Fibroblast of peridontal ligament (primary cell): ENCODE measurements around the gene ZNF346.
A peak's percentile ranks its signal among the peaks of the same experiment; 100 is the strongest.

Experiments used
- DNase-seq: peaks from one replicate; pipeline ENCODE4 v3.0.0-alpha.2; 2010; ENCODE audit errors: extremely low read depth

Gene ZNF346

DNA sequence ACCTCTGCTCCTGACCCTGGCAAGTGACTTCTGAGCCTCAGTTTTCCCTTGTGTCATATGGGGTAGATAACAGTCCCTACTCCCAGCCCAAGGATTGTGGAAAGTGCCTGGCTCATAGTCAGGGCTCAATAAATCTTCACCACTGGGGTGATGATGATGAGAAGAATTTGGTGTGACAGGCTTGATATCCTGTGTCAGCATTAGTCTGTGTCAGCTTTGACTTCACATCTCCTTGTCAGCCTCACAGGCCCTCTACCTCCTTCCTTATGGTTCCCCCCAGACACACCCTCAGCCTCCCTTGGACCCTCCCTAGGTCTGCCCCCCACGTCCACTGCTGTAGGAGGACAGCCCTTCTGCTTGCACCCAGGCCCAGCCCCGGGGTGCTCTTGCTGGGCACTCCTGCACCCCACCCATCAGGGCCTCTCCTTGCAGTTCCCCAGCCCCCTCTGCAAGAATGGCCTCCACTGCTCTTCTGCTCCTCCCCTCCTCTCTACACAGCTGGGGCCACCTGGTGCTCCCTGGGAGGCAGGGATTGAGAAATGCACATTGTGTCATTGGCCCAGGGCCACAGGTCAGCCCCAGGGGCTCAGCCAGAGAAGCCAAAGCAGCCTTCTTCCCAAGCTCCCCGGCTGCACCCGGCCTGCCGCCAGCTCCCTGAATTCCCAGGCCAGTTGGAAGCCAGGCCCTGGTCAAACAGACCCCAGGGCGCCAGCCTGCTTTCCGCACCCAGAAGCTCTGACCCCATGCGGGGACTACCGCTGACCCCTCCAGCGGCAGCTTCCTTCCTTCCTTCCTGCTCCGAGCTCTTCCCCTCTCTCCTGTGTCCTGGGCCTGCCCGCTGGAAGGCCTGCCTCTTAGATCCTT is 72.0 kb downstream of the ZNF346 start:
- DNase-seq, result peak; percentile 53

- no peak for DNase-seq
These were observed 72.7 kb downstream of the ZNF346 start for GRCh38 chr5:177095088-177095669.

GRCh38 chr5:177096162-177097015 is 73.9 kb downstream of the ZNF346 start:
- DNase-seq, result no peak

DNA sequence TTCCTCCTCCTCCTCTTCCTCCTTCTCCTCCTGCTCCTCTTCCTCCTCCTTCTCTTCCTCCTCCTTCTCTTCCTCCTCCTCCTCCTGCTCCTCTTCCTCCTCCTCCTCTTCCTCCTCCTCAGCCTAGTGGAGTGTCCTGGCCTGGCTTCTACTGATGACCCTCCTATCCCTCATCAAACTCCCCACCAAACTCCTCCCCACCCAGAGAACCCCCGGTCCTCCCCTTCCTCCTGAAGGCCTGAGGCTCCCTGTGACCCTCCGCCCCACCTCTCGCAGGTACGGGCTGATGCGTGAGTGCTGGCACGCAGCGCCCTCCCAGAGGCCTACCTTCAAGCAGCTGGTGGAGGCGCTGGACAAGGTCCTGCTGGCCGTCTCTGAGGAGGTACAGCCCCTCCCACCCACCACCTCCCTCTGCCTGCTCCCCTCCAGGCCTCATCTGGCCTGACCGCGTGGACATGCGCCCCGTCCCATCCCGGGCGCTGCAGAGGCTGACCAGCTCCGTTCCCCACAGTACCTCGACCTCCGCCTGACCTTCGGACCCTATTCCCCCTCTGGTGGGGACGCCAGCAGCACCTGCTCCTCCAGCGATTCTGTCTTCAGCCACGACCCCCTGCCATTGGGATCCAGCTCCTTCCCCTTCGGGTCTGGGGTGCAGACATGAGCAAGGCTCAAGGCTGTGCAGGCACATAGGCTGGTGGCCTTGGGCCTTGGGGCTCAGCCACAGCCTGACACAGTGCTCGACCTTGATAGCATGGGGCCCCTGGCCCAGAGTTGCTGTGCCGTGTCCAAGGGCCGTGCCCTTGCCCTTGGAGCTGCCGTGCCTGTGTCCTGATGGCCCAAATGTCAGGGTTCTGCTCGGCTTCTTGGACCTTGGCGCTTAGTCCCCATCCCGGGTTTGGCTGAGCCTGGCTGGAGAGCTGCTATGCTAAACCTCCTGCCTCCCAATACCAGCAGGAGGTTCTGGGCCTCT is 74.8 kb downstream of the ZNF346 start:
- no peak for DNase-seq

DNA sequence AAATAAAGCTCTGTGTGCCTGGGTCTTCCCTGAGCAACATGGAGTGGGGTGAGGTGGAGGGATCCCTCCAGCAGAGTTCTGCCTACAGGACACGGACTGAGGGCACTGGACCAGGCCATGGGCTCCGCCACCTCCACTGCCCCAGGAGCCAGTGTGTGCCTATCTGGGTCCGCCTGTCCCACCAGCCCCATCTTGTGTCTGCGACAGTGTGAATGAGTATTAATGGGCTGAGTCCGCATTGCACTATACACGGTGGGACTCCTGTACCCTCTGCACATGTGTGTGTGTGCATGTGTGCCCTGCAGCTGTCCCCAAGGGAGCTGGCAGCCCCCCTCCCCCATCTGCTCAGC is 75.6 kb downstream of the ZNF346 start:
- DNase-seq, result no peak

DNA sequence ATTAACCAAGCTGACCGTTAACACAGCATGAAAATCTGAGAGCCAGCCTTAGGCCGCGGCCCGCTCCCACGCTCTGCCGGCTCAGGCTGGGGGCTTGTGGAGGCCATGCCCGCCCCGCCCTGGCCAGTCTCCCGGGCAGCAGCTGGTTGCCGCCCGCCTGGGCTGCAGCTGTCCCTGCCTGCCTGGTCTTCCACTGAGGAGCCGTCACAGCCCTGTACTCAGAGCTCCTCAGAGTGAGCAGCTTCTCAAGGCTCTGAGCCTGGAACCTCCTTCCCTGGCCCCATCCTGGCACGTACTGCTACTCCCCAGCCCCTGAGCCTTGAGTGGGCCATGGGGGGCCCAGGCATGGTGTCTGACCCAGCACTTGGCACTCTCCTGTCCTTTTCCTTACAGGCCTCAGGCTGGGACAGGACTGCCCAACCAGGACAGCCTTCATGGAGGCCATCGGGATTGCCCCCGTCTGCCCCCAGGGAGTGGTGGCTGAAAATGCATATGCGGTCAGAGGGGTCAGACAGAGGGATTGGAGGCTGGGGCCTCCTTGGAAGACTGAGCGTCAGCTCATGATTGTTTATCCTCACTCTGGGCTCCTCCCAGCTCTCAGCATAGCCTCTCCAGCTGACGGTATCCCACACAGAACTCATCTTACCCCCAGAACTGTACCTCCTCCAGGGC is 76.1 kb downstream of the ZNF346 start:
- DNase-seq, result peak; percentile 18

- no peak for DNase-seq
These were observed 77.1 kb downstream of the ZNF346 start for GRCh38 chr5:177099422-177100093.

DNA sequence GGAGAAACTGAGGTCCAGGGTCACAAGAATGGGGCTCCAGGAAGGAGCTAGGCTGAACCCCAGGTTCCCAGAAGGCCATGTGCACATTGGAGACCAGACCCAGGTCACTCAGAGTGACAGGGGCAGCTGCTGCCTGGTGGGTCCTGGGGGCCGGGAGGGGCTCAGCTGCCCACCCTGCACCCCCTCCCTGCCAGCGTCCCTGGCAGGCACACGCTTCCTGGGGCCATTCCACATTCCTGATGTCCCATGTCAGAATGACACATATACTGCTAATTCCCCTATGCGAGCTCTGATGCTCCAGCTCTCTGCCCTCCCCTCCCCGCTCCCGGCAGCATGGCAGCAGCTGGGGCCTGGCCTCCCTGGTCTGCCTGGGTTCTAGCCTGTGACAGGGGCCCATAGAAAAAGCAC is 78.2 kb downstream of the ZNF346 start:
- no peak for DNase-seq

- no peak for DNase-seq
These were observed 81.2 kb downstream of the ZNF346 start for GRCh38 chr5:177103523-177104253.

DNA sequence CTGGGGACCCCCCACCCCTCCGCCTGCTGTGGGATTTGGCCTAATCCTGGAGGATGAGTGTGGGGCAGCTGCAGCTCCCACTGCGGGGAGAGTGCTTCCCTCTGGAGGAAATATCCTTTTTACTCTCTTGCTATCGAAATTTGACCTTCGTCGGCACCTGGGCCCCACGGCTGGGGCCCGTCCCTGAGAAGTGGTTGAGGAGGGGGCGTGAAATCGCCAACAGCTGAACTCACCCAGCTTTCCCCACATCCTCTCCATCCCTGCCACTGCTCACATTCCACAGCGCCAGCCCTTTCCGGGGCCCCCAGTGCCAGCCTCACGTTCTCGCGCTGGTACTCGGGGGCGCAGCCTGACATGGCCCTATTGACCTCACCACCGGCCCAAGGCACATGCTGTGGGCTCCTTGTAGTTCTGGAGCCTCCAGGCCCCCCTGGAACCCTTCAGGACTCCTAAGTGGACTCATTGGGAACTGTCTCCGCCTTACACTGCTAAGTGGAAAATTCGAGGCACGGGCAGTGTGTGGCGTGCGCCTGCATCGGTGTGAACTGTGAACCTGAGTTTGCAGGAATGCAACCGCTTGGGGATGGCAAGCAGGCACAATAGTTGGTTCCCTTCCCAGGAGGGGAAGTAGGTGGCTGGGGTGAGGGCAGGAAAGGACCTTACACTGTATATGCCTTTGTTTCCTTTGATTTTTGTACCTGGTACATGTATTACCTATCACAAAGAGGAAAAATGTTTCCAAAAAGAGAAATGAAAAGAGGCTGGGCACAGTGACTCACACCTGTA is 83.4 kb downstream of the ZNF346 start:
- DNase-seq, result no peak

- DNase-seq, result no peak
These were observed 84.7 kb downstream of the ZNF346 start for GRCh38 chr5:177107159-177107558.

DNA sequence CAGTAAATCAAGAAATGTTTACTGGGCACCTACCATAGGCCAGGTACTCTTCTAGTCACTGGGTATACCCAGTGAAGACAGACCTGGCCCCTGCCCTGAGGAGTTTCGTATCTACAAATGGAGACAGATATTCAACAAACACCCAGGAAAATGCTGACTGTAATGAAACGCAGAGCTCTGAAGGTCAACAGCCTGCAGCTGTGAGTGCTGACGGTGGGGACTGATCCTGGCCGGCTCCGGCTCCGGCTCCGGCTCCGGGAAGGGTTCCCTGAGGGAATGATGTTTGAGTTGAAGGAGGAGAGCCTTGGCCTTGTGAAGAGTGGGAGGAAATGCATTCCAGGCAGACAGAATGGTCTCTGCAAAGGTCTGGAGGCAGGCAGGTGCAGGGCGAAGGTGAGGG is 87.3 kb downstream of the ZNF346 start:
- no peak for DNase-seq

DNA sequence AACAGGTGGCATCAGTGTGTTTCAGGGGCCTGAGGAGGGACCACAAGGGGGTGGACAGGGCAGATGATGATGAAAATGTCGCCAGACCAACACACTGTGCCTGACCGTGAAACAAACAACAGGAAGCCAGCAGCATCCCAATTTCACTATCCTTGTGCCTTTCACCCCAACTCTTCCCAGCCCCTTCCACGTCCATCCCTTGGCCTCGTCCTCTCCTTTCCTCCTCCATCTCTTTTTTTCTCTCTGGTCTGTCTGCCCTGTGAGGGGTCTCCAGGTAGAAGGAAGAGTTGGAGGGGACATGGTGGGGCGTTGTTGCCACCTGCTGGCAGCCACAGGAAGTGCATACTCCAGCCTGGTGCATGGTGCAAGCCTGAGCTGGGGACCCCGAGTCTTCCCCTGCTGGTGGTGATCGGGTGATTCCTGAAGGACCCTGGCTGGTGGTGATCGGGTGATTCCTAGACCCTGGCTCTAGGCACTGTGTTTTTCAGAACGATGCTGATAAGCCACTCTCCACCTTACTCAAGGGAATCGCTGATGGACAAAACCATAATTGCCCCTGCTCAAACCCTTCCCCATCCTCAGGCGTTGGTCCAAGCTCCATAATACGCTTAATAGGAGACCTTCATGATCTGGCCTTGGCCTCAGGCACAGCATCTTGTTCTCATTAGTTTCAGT is 89.4 kb downstream of the ZNF346 start:
- DNase-seq, result peak; percentile 29

DNA sequence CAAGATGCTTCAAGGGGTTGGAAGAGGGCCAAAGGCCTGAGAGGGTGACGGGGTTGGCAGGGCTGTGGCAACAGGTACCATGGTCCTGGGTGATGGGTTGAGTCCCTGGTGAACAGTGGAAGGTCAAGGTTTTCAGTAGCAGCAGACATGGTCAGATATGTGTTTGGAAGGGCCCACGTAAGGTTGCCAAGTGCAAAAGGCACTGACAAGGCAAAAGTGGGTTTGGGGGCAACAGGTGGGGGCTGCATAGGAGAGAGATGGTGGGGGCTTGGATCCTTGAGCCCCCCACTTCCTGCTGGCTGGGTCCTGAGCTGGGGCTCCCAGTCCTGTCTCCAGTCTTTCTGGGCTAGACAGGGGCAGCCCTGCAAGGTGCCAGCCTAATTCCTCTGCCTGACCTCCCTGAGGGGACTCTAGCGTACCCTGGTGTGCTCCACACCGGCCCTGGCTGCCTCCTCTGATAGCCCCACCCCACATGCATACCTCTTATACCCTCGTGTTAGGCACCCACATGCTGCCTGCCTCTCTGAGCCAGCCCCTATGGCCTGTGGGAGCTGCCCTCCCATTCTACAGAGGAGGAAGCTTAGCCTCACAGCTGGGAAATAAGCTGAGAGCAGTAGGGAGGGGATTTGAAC is 90.2 kb downstream of the ZNF346 start:
- DNase-seq, result no peak

DNA sequence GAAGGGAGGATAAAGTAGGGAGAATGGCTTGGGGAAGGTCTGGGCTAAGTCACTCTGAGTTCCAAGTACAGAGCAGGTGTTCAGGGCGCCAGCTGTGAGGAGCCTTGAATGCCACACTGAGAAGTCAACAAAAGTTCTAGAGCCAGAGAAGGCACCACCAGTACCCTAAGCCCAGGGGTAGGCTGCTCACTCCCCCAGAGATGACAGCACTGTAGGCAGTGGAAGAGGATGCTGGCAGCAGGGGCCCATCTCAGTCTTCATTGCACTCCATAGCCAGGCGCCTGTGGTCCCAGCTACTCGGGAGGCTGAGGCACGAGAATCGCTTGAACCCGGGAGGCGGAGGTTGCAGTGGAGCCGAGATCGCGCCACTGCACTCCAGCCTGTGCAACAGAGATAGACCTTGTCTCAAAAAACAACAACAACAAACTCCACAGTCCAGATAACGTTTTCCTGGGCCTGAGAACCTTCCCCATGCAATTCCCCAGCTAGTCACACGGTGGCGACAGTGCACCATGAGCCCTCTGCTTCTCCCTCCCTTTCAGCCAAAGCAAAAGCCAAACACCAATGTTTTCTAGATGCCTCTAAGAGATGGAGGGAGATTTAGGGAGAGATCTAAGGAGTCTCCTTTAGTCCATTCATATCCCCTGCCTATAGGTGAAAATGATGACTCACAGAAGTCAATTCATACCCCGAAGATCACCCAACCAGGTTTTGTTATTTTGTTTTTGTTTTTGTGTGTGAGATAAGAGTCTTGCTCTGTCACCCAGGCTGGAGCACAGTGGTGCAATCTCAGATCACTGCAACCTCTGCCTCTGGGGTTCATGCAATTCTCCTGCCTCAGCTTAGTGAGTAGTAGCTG is 91.3 kb downstream of the ZNF346 start:
- peak; percentile 80 for DNase-seq

- peak; percentile 67 for DNase-seq
These were observed 94.3 kb downstream of the ZNF346 start for GRCh38 chr5:177116631-177117373.
